DOHH2 (cell line): ENCODE measurements around the gene DDO.

Experiments used
- EZH2phosphoT487 ChIP-seq: fragments of 200-600 bp; sonication (generic); IDR thresholded peaks from 2 replicates; pipeline ENCODE4 v1.6.1; 2017; ENCODE audit warnings: borderline replicate concordance, mild to moderate bottlenecking, antibody characterized with exemption, low read length, moderate library complexity, mixed read lengths
- TF ChIP-seq, protein P1 (sequence below): fragments of 200-600 bp; sonication (generic); IDR thresholded peaks from one replicate; pipeline ENCODE4 v1.5.1; 2014; ENCODE audit warnings: antibody characterized with exemption, mild to moderate bottlenecking, low read depth, low read length; ENCODE audit not compliant: poor library complexity, severe bottlenecking

GRCh38 chr6:110425816-110426215, 10.4 kb upstream of the DDO start:
- TF ChIP-seq, protein P1, sequence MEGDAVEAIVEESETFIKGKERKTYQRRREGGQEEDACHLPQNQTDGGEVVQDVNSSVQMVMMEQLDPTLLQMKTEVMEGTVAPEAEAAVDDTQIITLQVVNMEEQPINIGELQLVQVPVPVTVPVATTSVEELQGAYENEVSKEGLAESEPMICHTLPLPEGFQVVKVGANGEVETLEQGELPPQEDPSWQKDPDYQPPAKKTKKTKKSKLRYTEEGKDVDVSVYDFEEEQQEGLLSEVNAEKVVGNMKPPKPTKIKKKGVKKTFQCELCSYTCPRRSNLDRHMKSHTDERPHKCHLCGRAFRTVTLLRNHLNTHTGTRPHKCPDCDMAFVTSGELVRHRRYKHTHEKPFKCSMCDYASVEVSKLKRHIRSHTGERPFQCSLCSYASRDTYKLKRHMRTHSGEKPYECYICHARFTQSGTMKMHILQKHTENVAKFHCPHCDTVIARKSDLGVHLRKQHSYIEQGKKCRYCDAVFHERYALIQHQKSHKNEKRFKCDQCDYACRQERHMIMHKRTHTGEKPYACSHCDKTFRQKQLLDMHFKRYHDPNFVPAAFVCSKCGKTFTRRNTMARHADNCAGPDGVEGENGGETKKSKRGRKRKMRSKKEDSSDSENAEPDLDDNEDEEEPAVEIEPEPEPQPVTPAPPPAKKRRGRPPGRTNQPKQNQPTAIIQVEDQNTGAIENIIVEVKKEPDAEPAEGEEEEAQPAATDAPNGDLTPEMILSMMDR = no peak
- no peak for TF ChIP-seq EZH2phosphoT487
